DOHH2 (cell line): ENCODE results near the gene LYPD6.

Experiments
- EZH2phosphoT487 ChIP-seq: fragments of 200-600 bp; sonication (generic); IDR thresholded peaks from 2 replicates; pipeline ENCODE4 v1.6.1; 2017; ENCODE audit warnings: borderline replicate concordance, mild to moderate bottlenecking, antibody characterized with exemption, low read length, moderate library complexity, mixed read lengths
- TF ChIP-seq, protein P1 (sequence below): fragments of 200-600 bp; sonication (generic); IDR thresholded peaks from one replicate; pipeline ENCODE4 v1.5.1; 2014; ENCODE audit warnings: antibody characterized with exemption, mild to moderate bottlenecking, low read depth, low read length; ENCODE audit not compliant: poor library complexity, severe bottlenecking

GRCh38 chr2:149492923-149493322 lies 162.5 kb downstream of the LYPD6 start:
- TF ChIP-seq, protein P1, sequence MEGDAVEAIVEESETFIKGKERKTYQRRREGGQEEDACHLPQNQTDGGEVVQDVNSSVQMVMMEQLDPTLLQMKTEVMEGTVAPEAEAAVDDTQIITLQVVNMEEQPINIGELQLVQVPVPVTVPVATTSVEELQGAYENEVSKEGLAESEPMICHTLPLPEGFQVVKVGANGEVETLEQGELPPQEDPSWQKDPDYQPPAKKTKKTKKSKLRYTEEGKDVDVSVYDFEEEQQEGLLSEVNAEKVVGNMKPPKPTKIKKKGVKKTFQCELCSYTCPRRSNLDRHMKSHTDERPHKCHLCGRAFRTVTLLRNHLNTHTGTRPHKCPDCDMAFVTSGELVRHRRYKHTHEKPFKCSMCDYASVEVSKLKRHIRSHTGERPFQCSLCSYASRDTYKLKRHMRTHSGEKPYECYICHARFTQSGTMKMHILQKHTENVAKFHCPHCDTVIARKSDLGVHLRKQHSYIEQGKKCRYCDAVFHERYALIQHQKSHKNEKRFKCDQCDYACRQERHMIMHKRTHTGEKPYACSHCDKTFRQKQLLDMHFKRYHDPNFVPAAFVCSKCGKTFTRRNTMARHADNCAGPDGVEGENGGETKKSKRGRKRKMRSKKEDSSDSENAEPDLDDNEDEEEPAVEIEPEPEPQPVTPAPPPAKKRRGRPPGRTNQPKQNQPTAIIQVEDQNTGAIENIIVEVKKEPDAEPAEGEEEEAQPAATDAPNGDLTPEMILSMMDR: no peak
- no peak for TF ChIP-seq EZH2phosphoT487
